OCI-LY7 (cell line): ENCODE results near the gene GRIK2.

Experiments used
- CTCF ChIP-seq: fragments of 200-600 bp; sonication (generic); conservative IDR thresholded peaks from 2 replicates; pipeline ENCODE4 v1.5.1; 2014; ENCODE audit warnings: mild to moderate bottlenecking, antibody characterized with exemption, low read length, moderate library complexity, mixed read lengths
- EZH2phosphoT487 ChIP-seq: fragments of 200-600 bp; sonication (generic); IDR thresholded peaks from 2 replicates; pipeline ENCODE4 v1.6.1; 2018; ENCODE audit warnings: low read depth, borderline replicate concordance, mild to moderate bottlenecking, mixed run types, antibody characterized with exemption, low read length, moderate library complexity, mixed read lengths

GRCh38 chr6:101513181-101513580 lies 119.7 kb downstream of the GRIK2 start:
- TF ChIP-seq EZH2phosphoT487 (no peak), CTCF (no peak)
